GM12878 (cell line): Measurements from ENCODE around the gene GSTP1.

ENCODE experiments used
- CEBPZ ChIP-seq: fragments of 150-350 bp; IDR thresholded peaks from 2 replicates; pipeline ENCODE4 v1.6.1; 2016; ENCODE audit warnings: low read depth, low read length
- CHD2 ChIP-seq: IDR thresholded peaks from 2 replicates; pipeline ENCODE4 v1.6.1; 2011; ENCODE audit warnings: low read depth, low read length, improper control_type of control experiment, borderline replicate concordance
- CREM ChIP-seq: IDR thresholded peaks from 2 replicates; pipeline ENCODE4 v1.6.1; 2014; ENCODE audit warnings: antibody characterized with exemption, low read depth
- CTCF ChIP-seq, 3 experiments: IDR thresholded peaks in 2 of 3; conservative IDR thresholded peaks in 1 of 3; 2 replicates each; pipeline ENCODE4 v1.5.1; 2011; ENCODE audit warnings: low read depth in 3 of 3, low read length in 3 of 3, mild to moderate bottlenecking in 3 of 3, control low read depth in 2 of 3, moderate library complexity in 2 of 3, inconsistent platforms in 1 of 3, mixed read lengths in 1 of 3; ENCODE audit not compliant: control insufficient read depth in 2 of 3, insufficient read depth in 1 of 3; ENCODE audit errors: extremely low read depth in 1 of 3
- EP300 ChIP-seq, 2 experiments: fragments of 150-350 bp in 1 of 2; IDR thresholded peaks; 2 replicates each; pipeline ENCODE4 v1.6.1; 2011 to 2012; ENCODE audit warnings: low read depth in 2 of 2, low read length in 2 of 2, borderline replicate concordance in 1 of 2, improper control_type of control experiment in 1 of 2, inconsistent platforms in 1 of 2; ENCODE audit not compliant: control insufficient read depth in 1 of 2
- ETV6 ChIP-seq, 2 experiments: fragments of 450-650 bp in 1 of 2; IDR thresholded peaks in 1 of 2; conservative IDR thresholded peaks in 1 of 2; 2 replicates each; pipeline ENCODE4 v1.6.1; 2014; ENCODE audit warnings: antibody characterized with exemption in 1 of 2, borderline replicate concordance in 1 of 2, low read depth in 1 of 2, mild to moderate bottlenecking in 1 of 2, moderate library complexity in 1 of 2
- EZH2 ChIP-seq: IDR thresholded peaks from 2 replicates; pipeline ENCODE4 v1.6.1; 2012; ENCODE audit warnings: low read depth, mild to moderate bottlenecking, control low read depth, inconsistent platforms, low read length, borderline replicate concordance; ENCODE audit not compliant: control insufficient read depth
- HDGF ChIP-seq: fragments of 450-650 bp; IDR thresholded peaks from 2 replicates; pipeline ENCODE4 v1.6.1; 2016; ENCODE audit warnings: antibody characterized with exemption
- MAX ChIP-seq: IDR thresholded peaks from 2 replicates; pipeline ENCODE4 v1.6.1; 2012; ENCODE audit warnings: low read depth, low read length, improper control_type of control experiment
- POLR2A ChIP-seq: IDR thresholded peaks from 2 replicates; pipeline ENCODE4 v1.6.1; 2011; ENCODE audit warnings: low read depth, mild to moderate bottlenecking, low read length
- SP1 ChIP-seq: IDR thresholded peaks from one replicate; pipeline ENCODE4 v1.6.1; 2011; ENCODE audit warnings: low read depth, low read length
- SREBF2 ChIP-seq: IDR thresholded peaks from 2 replicates; pipeline ENCODE4 v1.6.1; 2012; ENCODE audit warnings: mild to moderate bottlenecking, low read length
- TAF1 ChIP-seq: IDR thresholded peaks from 2 replicates; pipeline ENCODE4 v1.6.1; 2011; ENCODE audit warnings: mild to moderate bottlenecking, low read depth, low read length, borderline replicate concordance
- USF2 ChIP-seq: IDR thresholded peaks from 2 replicates; pipeline ENCODE4 v1.6.1; 2011; ENCODE audit warnings: low read depth, low read length, improper control_type of control experiment, borderline replicate concordance

GRCh38 chr11:67617243-67617953, 33.8 kb downstream of the GSTP1 start:
- TF ChIP-seq POLR2A (no peak), EP300 (IDR thresholded peaks at IDR 0.05; ENCODE audit: borderline replicate concordance in 1 of 2, control insufficient read depth in 1 of 2, low read depth in 2 of 2, low read length in 2 of 2) (no peak), TAF1 (no peak), CREM (no peak), ETV6 (conservative IDR thresholded peaks at IDR 0.05 in 1 of 2, IDR thresholded peaks at IDR 0.05 in 1 of 2; ENCODE audit: borderline replicate concordance in 1 of 2, low read depth in 1 of 2) (no peak), CHD2 (no peak), SP1 (no peak), MAX (no peak), SREBF2 (no peak), EZH2 (no peak), HDGF (no peak), USF2 (no peak), CTCF (IDR thresholded peaks at IDR 0.05 in 2 of 3, conservative IDR thresholded peaks at IDR 0.05 in 1 of 3; ENCODE audit: control insufficient read depth in 2 of 3, extremely low read depth in 1 of 3, insufficient read depth in 1 of 3, low read depth in 3 of 3, low read length in 3 of 3) (no peak), CEBPZ (no peak)
